ENCODE data around the gene FBXO36.

DNA sequence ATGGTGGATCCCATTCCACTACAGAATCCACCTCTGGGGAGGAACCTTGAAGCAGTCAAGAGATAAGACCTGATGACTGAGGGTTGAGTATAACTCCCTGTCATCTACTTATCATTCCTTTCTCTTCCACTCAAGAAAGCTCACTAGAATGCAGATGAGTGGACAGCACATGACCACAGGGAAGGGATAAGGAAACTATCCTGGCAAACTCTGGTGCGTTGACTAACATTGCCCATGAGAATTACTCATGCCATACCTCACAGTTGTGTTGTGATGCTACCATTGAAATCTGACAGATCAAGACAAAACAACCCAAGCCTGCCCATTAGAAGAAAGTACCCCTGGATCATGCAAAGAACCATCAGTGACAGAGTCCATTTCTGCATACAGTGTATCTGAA lies 119.9 kb downstream of the FBXO36 start:
- TF ChIP-seq, protein P1, sequence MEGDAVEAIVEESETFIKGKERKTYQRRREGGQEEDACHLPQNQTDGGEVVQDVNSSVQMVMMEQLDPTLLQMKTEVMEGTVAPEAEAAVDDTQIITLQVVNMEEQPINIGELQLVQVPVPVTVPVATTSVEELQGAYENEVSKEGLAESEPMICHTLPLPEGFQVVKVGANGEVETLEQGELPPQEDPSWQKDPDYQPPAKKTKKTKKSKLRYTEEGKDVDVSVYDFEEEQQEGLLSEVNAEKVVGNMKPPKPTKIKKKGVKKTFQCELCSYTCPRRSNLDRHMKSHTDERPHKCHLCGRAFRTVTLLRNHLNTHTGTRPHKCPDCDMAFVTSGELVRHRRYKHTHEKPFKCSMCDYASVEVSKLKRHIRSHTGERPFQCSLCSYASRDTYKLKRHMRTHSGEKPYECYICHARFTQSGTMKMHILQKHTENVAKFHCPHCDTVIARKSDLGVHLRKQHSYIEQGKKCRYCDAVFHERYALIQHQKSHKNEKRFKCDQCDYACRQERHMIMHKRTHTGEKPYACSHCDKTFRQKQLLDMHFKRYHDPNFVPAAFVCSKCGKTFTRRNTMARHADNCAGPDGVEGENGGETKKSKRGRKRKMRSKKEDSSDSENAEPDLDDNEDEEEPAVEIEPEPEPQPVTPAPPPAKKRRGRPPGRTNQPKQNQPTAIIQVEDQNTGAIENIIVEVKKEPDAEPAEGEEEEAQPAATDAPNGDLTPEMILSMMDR (IDR thresholded peaks at IDR 0.05), result no peak
- TF ChIP-seq POLR2AphosphoS5 (IDR thresholded peaks at IDR 0.05), result no peak

All from upper lobe of left lung (tissue), 4 donors.